KMS-11 (cell line): ENCODE results near the gene ABCC11.

ENCODE experiments used
- H2AFZ ChIP-seq: fragments of 200-600 bp; sonication (generic); 2 replicates; pipeline ENCODE4 v1.6.1; 2016; ENCODE audit warnings: antibody characterized with exemption, mixed run types, low read depth
- H3K27ac ChIP-seq: fragments of 200-600 bp; sonication (generic); 2 replicates; pipeline ENCODE4 v1.6.1; 2016; ENCODE audit warnings: mild to moderate bottlenecking, mixed run types
- H3K27me3 ChIP-seq: fragments of 200-600 bp; sonication (generic); 2 replicates; pipeline ENCODE4 v1.6.1; 2017; ENCODE audit warnings: mild to moderate bottlenecking, low read depth, mixed run types, moderate library complexity; ENCODE audit not compliant: insufficient read depth
- H3K36me3 ChIP-seq: fragments of 200-600 bp; sonication (generic); 2 replicates; pipeline ENCODE4 v1.6.1; 2017; ENCODE audit warnings: mild to moderate bottlenecking, mixed run types; ENCODE audit not compliant: insufficient read depth
- H3K4me1 ChIP-seq: fragments of 200-600 bp; sonication (generic); 2 replicates; pipeline ENCODE4 v1.6.1; 2016; ENCODE audit warnings: mild to moderate bottlenecking, low read depth, mixed run types; ENCODE audit not compliant: poor library complexity, severe bottlenecking
- H3K4me2 ChIP-seq: fragments of 200-600 bp; sonication (generic); 2 replicates; pipeline ENCODE4 v1.7.0; 2016; ENCODE audit warnings: mild to moderate bottlenecking, mixed run types
- H3K4me3 ChIP-seq: fragments of 200-600 bp; sonication (generic); IDR thresholded peaks from 2 replicates; pipeline ENCODE4 v1.6.1; 2017; ENCODE audit warnings: low read depth, low read length, mixed read lengths; ENCODE audit not compliant: insufficient read depth
- H3K79me2 ChIP-seq: fragments of 200-600 bp; sonication (generic); 2 replicates; pipeline ENCODE4 v1.6.1; 2016; ENCODE audit warnings: low read depth, mixed run types; ENCODE audit not compliant: insufficient read depth
- H3K9ac ChIP-seq: fragments of 200-600 bp; sonication (generic); 2 replicates; pipeline ENCODE4 v1.6.1; 2016; ENCODE audit warnings: mild to moderate bottlenecking, mixed run types
- H4K20me1 ChIP-seq: fragments of 200-600 bp; sonication (generic); 2 replicates; pipeline ENCODE4 v1.6.1; 2016; ENCODE audit warnings: mild to moderate bottlenecking, mixed run types; ENCODE audit not compliant: insufficient read depth
- CTCF ChIP-seq: fragments of 200-600 bp; sonication (generic); conservative IDR thresholded peaks from 2 replicates; pipeline ENCODE4 v1.6.1; 2017; ENCODE audit warnings: low read depth, mild to moderate bottlenecking, antibody characterized with exemption, low read length, moderate library complexity, mixed read lengths

Gene ABCC11

GRCh38 chr16:48150707-48151106, 96.6 kb downstream of the ABCC11 start:
- H3K4me2 ChIP-seq: no peak overlapping the region
- H4K20me1 ChIP-seq: no peaks in the 10 kb centered on the region
- H3K27ac ChIP-seq: no peak overlapping the region
- no peak overlapping the region for H2AFZ ChIP-seq
- H3K36me3 ChIP-seq: no peaks in the 10 kb centered on the region
- H3K9ac ChIP-seq: no peak overlapping the region
- no peak for TF ChIP-seq CTCF
- no peak overlapping the region for H3K4me3 ChIP-seq
- H3K27me3 ChIP-seq: no peaks in the 10 kb centered on the region
- H3K4me1 ChIP-seq: no peaks in the 10 kb centered on the region
- no peaks in the 10 kb centered on the region for H3K79me2 ChIP-seq

GRCh38 chr16:48146710-48147109, 100.6 kb downstream of the ABCC11 start:
- Histone ChIP-seq H3K4me1 (no peaks in the 10 kb centered on the region), H3K79me2 (no peaks in the 10 kb centered on the region), H4K20me1 (no peaks in the 10 kb centered on the region), H3K4me2 (no peak overlapping the region), H3K27ac (no peak overlapping the region), H2AFZ (no peak overlapping the region), H3K27me3 (no peaks in the 10 kb centered on the region), H3K36me3 (no peaks in the 10 kb centered on the region), H3K4me3 (no peak overlapping the region), H3K9ac (no peak overlapping the region)
- no peak for TF ChIP-seq CTCF

GRCh38 chr16:48146131-48146530, 101.2 kb downstream of the ABCC11 start:
- Histone ChIP-seq H3K4me1 (no peaks in the 10 kb centered on the region), H3K36me3 (no peaks in the 10 kb centered on the region), H3K27me3 (no peaks in the 10 kb centered on the region), H2AFZ (no peak overlapping the region), H3K79me2 (no peaks in the 10 kb centered on the region), H3K9ac (no peak overlapping the region), H3K4me3 (no peak overlapping the region), H4K20me1 (no peaks in the 10 kb centered on the region), H3K4me2 (no peak overlapping the region), H3K27ac (no peak overlapping the region)
- TF ChIP-seq CTCF: no peak

GRCh38 chr16:48143812-48144368, 103.4 kb downstream of the ABCC11 start:
- Histone ChIP-seq H3K27ac (no peak overlapping the region), H3K9ac (no peak overlapping the region), H3K79me2 (no peaks in the 10 kb centered on the region), H4K20me1 (no peaks in the 10 kb centered on the region), H2AFZ (no peak overlapping the region), H3K4me1 (no peaks in the 10 kb centered on the region), H3K36me3 (no peaks in the 10 kb centered on the region), H3K27me3 (no peaks in the 10 kb centered on the region), H3K4me2 (no peak overlapping the region), H3K4me3 (no peak overlapping the region)
- TF ChIP-seq CTCF: no peak
